ENCODE results near the gene BCKDHA.
"Not testable (repeated sequence)": the region's sequence is repeated elsewhere in the genome, so short reads cannot be mapped to it uniquely, and the experiment has no call there.

The BCKDHA gene

DNA sequence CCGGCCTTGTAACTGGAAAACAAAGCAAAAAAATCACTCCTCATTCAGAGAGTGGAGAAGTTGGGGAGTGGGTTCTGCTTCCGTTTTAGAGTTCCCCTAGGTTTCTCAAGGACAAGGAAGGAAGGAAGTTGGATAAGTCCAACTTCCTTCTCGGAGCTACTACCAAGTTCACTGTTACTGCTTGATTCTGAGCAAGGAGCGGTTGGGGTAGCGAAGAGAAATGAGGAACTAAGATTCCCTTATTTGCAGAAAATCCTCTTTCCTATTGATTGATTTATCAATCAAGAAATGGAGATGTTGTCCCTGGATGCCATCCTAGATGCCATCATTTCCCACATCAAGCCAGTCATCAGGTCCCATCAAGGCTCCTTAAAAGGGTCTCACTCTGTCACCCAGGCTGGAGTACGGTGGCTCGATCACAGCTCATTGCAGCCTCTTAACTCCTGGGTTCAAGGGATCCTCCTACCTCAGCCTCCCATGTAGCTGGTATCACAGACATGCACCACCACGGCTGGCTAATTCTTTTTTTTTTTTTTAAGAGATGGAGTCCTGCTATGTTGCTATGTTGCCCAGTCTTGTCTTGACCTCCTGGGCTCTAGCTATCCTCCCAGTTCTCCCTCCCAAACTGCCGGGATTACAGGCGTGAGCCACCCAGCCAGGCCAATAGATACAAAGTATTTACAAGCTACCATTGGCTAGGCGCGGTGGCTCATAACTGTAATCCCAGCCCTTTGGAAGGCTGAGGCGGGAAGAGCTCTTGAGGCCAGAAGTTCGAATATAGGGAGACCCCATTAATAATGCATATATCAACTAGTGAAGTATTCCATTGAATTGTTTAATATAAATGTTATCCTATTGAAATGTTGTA lies 32.9 kb upstream of the BCKDHA start:
- H3K27ac ChIP-seq, result peak overlapping the region; percentile 98
- ChIA-PET POLR2A (ENCODE audit: low non-redundant PET) (interaction anchor here (1.0 to 1.6 kb wide), 3 partner anchors 10 to 21 kb away, joined by 3 to 9 read pairs (median 4); no protein-coding TSS in a partner anchor), CTCF (interaction anchor here (0.5 to 1.6 kb wide), 5 partner anchors 9 to 64 kb away, joined by 3 to 6 read pairs (median 3); no protein-coding TSS in a partner anchor)
- no peak for TF ChIP-seq CTCF (conservative IDR thresholded peaks at IDR 0.05; ENCODE audit: low read depth)
- no peak for DNase-seq (ENCODE audit: low spot score)

- ChIA-PET POLR2A (ENCODE audit: low non-redundant PET) (no interaction called here), CTCF (interaction anchor here (1.2 kb wide), 1 partner anchor 10 kb away, joined by 5 read pairs; no protein-coding TSS in a partner anchor)
- H3K27ac ChIP-seq, result peak overlapping the region; percentile 92
- no peak for TF ChIP-seq CTCF (conservative IDR thresholded peaks at IDR 0.05; ENCODE audit: low read depth)
- DNase-seq (ENCODE audit: low spot score), result no peak
These were observed 31.5 kb upstream of the BCKDHA start for GRCh38 chr19:41366089-41366488.

GRCh38 chr19:41367848-41368301 lies 29.7 kb upstream of the BCKDHA start:
- H3K27ac ChIP-seq, result peak overlapping the region; percentile 92
- TF ChIP-seq CTCF (conservative IDR thresholded peaks at IDR 0.05; ENCODE audit: low read depth), result no peak
- ChIA-PET POLR2A (ENCODE audit: low non-redundant PET) (no interaction called here), CTCF (interaction anchor here (0.7 kb wide), 1 partner anchor 24 kb away, joined by 3 read pairs; no protein-coding TSS in a partner anchor)
- DNase-seq (ENCODE audit: low spot score), result peak; percentile 54

- no peak overlapping the region; the same call in 1 of the 2 replicates for H3K27ac ChIP-seq
- ChIA-PET CTCF (no interaction called here), POLR2A (ENCODE audit: low non-redundant PET) (no interaction called here)
- DNase-seq (ENCODE audit: low spot score), result no peak
- TF ChIP-seq CTCF (conservative IDR thresholded peaks at IDR 0.05; ENCODE audit: low read depth), result no peak
These were observed 27.8 kb upstream of the BCKDHA start for GRCh38 chr19:41369769-41370168.

GRCh38 chr19:41371119-41371518 lies 26.5 kb upstream of the BCKDHA start:
- DNase-seq (ENCODE audit: low spot score); CTCF ChIA-PET: not testable (repeated sequence)
- POLR2A ChIA-PET (ENCODE audit: low non-redundant PET), result interaction anchor here (0.6 kb wide), 1 partner anchor 13 kb away, joined by 3 read pairs; no protein-coding TSS in a partner anchor
- peak overlapping the region; percentile 50 for H3K27ac ChIP-seq

- no peak for TF ChIP-seq CTCF (conservative IDR thresholded peaks at IDR 0.05; ENCODE audit: low read depth)
- ChIA-PET POLR2A (ENCODE audit: low non-redundant PET) (no interaction called here), CTCF (no interaction called here)
- DNase-seq (ENCODE audit: low spot score), result no peak
- H3K27ac ChIP-seq, result peak overlapping the region; percentile 50
These were observed 26.1 kb upstream of the BCKDHA start for GRCh38 chr19:41371541-41371940.

DNA sequence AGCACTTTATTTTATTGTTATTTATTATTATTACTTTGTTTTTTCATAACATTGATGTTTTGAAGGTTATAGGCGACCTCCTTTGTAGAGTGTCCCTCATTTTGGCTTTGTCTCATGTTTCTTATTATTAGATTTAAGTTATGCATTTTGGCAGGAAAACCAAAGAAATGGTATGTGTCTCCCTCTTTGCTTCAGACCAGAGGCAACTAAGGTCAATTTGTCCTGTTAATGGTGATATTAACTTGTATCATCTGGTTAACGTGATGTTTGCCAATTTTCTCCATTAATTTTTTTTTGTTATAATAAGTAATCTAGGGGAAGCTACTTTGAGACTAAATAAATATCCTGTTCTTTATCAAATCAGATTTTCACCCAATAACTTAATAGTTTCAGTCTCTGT lies 25.1 kb upstream of the BCKDHA start:
- no peak for TF ChIP-seq CTCF (conservative IDR thresholded peaks at IDR 0.05; ENCODE audit: low read depth)
- POLR2A ChIA-PET (ENCODE audit: low non-redundant PET), result no interaction called here
- DNase-seq (ENCODE audit: low spot score), result no peak
- CTCF ChIA-PET, result no interaction called here
- 0 out of 2 replicates have a peak overlapping the region, but pooled peaks have one; percentile 7 for H3K27ac ChIP-seq
